Measurements from ENCODE around the gene MFN2.
"Not testable (repeated sequence)": the region's sequence is repeated elsewhere in the genome, so short reads cannot be mapped to it uniquely, and the experiment has no call there.

Gene MFN2

GRCh38 chr1:11999236-11999635 lies 19.0 kb downstream of the MFN2 start:
- DNase-seq (ENCODE audit: low read depth), result no peak

GRCh38 chr1:12001249-12001917 lies 21.1 kb downstream of the MFN2 start:
- DNase-seq (ENCODE audit: low read depth), result no peak

- DNase-seq (ENCODE audit: low read depth), result no peak
Measured at GRCh38 chr1:12001996-12002493, 21.8 kb downstream of the MFN2 start.

GRCh38 chr1:12003762-12004161 lies 23.5 kb downstream of the MFN2 start:
- DNase-seq (ENCODE audit: low read depth), result no peak

GRCh38 chr1:12005488-12006166 lies 25.4 kb downstream of the MFN2 start:
- DNase-seq (ENCODE audit: low read depth), result no peak

GRCh38 chr1:12006167-12006921 lies 26.1 kb downstream of the MFN2 start:
- no peak for DNase-seq (ENCODE audit: low read depth)

- no peak for DNase-seq (ENCODE audit: low read depth)
Measured at GRCh38 chr1:12007204-12007603, 27.0 kb downstream of the MFN2 start.

- DNase-seq (ENCODE audit: low read depth), result not testable (repeated sequence)
Measured at GRCh38 chr1:12008355-12008754, 28.1 kb downstream of the MFN2 start.

GRCh38 chr1:12009318-12009947 lies 29.2 kb downstream of the MFN2 start:
- DNase-seq (ENCODE audit: low read depth), result no peak

- DNase-seq (ENCODE audit: low read depth), result no peak
Measured at GRCh38 chr1:12010746-12011570, 30.7 kb downstream of the MFN2 start.

- DNase-seq (ENCODE audit: low read depth), result no peak
Measured at GRCh38 chr1:12011998-12012397, 31.8 kb downstream of the MFN2 start.

GRCh38 chr1:12012560-12013316 lies 32.5 kb downstream of the MFN2 start:
- no peak for DNase-seq (ENCODE audit: low read depth)

- DNase-seq (ENCODE audit: low read depth), result no peak
Measured at GRCh38 chr1:12014141-12014991, 34.1 kb downstream of the MFN2 start.

- DNase-seq (ENCODE audit: low read depth), result no peak
Measured at GRCh38 chr1:12015001-12015491, 34.8 kb downstream of the MFN2 start.

GRCh38 chr1:12015499-12015898 lies 35.3 kb downstream of the MFN2 start:
- DNase-seq (ENCODE audit: low read depth), result no peak

GRCh38 chr1:12016182-12016581 lies 35.9 kb downstream of the MFN2 start:
- no peak for DNase-seq (ENCODE audit: low read depth)

- DNase-seq (ENCODE audit: low read depth), result no peak
Measured at GRCh38 chr1:12019858-12020509, 39.7 kb downstream of the MFN2 start.

GRCh38 chr1:12021616-12022015 lies 41.4 kb downstream of the MFN2 start:
- DNase-seq (ENCODE audit: low read depth), result no peak

- DNase-seq (ENCODE audit: low read depth), result no peak
Measured at GRCh38 chr1:12022036-12022435, 41.8 kb downstream of the MFN2 start.

Data from stimulated activated CD8-positive, alpha-beta memory T cell treated with anti-CD3 and anti-CD28 coated beads, Interleukin-15, amount 100 ng/mL, for 24 hours (primary cell).